Liver (tissue), 3 donors: Measurements from ENCODE around the gene SMG6.

Experiments
- CTCF ChIP-seq: fragments of 150-350 bp; IDR thresholded peaks from 2 replicates; pipeline ENCODE4 v1.5.1; 2017; ENCODE audit warnings: improper control_type of control experiment, low read depth, low read length; ENCODE audit not compliant: missing input control
- FOXA1 ChIP-seq: IDR thresholded peaks from 2 replicates; pipeline ENCODE4 v1.6.1; 2016; ENCODE audit warnings: antibody characterized with exemption
- JUND ChIP-seq, 2 donors: IDR thresholded peaks; 2 replicates each; pipeline ENCODE4 v1.6.1; 2016; ENCODE audit warnings: antibody characterized with exemption in 2 of 2
- MAX ChIP-seq: IDR thresholded peaks from 2 replicates; pipeline ENCODE4 v1.6.1; 2016; ENCODE audit warnings: antibody characterized with exemption
- RAD21 ChIP-seq, 2 donors: IDR thresholded peaks; 2 replicates each; pipeline ENCODE4 v1.6.1; 2016; ENCODE audit warnings: antibody characterized with exemption in 2 of 2, mild to moderate bottlenecking in 2 of 2
- SP1 ChIP-seq: IDR thresholded peaks from 2 replicates; pipeline ENCODE4 v1.6.1; 2018; ENCODE audit warnings: antibody characterized with exemption, mild to moderate bottlenecking
- YY1 ChIP-seq: IDR thresholded peaks from 2 replicates; pipeline ENCODE4 v1.6.1; 2016; ENCODE audit warnings: antibody characterized with exemption, mild to moderate bottlenecking
- ZBTB33 ChIP-seq: IDR thresholded peaks from 2 replicates; pipeline ENCODE4 v1.6.1; 2016; ENCODE audit warnings: antibody characterized with exemption
- donor health status: healthy.
- donor health status: healthy.

GRCh38 chr17:2138318-2138717, 165.3 kb downstream of the SMG6 start:
- TF ChIP-seq CTCF (no peak), RAD21 (IDR thresholded peaks at IDR 0.05) (no peak), SP1 (no peak), MAX (no peak), FOXA1 (no peak), JUND (IDR thresholded peaks at IDR 0.05) (no peak), YY1 (no peak), ZBTB33 (no peak)
